ENCODE measurements around the gene CUL4A.

CUL4A gene

DNA sequence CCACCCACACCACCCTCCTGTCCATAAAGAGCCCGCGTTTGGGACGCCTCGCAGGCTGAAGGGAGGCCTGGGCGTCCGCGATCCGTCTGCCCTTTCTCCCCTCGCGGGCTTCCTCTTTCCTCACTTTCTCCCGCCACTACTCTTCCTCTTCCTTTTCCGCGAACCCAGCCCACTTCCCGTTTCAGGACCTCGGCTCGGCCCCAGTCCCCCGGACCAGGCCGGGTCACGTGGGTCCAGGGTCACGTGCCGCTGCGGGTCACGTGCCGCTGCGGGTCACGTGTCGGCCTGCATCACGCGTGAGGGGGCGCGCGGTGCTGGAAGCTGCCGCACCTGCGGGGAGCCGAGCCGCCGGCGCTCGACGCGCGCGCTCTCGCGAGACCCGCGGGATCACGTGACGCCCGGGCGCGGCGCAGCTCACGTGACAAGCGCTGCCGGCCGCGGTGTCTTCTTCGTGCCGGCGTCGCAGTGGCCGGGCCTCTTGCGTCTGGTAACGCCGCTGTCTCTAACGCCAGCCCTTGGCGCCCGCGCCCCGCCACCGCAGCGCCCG lies 87.5 kb downstream of the CUL4A start, which contains the start of gene LAMP1 (continued):
- no peak for TF ChIP-seq RBAK (tag by site-specific recombination; IDR thresholded peaks at IDR 0.05)
- TF ChIP-seq, protein P1, sequence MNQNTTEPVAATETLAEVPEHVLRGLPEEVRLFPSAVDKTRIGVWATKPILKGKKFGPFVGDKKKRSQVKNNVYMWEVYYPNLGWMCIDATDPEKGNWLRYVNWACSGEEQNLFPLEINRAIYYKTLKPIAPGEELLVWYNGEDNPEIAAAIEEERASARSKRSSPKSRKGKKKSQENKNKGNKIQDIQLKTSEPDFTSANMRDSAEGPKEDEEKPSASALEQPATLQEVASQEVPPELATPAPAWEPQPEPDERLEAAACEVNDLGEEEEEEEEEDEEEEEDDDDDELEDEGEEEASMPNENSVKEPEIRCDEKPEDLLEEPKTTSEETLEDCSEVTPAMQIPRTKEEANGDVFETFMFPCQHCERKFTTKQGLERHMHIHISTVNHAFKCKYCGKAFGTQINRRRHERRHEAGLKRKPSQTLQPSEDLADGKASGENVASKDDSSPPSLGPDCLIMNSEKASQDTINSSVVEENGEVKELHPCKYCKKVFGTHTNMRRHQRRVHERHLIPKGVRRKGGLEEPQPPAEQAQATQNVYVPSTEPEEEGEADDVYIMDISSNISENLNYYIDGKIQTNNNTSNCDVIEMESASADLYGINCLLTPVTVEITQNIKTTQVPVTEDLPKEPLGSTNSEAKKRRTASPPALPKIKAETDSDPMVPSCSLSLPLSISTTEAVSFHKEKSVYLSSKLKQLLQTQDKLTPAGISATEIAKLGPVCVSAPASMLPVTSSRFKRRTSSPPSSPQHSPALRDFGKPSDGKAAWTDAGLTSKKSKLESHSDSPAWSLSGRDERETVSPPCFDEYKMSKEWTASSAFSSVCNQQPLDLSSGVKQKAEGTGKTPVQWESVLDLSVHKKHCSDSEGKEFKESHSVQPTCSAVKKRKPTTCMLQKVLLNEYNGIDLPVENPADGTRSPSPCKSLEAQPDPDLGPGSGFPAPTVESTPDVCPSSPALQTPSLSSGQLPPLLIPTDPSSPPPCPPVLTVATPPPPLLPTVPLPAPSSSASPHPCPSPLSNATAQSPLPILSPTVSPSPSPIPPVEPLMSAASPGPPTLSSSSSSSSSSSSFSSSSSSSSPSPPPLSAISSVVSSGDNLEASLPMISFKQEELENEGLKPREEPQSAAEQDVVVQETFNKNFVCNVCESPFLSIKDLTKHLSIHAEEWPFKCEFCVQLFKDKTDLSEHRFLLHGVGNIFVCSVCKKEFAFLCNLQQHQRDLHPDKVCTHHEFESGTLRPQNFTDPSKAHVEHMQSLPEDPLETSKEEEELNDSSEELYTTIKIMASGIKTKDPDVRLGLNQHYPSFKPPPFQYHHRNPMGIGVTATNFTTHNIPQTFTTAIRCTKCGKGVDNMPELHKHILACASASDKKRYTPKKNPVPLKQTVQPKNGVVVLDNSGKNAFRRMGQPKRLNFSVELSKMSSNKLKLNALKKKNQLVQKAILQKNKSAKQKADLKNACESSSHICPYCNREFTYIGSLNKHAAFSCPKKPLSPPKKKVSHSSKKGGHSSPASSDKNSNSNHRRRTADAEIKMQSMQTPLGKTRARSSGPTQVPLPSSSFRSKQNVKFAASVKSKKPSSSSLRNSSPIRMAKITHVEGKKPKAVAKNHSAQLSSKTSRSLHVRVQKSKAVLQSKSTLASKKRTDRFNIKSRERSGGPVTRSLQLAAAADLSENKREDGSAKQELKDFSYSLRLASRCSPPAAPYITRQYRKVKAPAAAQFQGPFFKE (tag by site-specific recombination; IDR thresholded peaks at IDR 0.05; ENCODE audit: borderline replicate concordance) = no peak
- TF ChIP-seq ZNF654 (tag by site-specific recombination; IDR thresholded peaks at IDR 0.05; ENCODE audit: low read depth) = no peak
- TF ChIP-seq, protein P2, sequence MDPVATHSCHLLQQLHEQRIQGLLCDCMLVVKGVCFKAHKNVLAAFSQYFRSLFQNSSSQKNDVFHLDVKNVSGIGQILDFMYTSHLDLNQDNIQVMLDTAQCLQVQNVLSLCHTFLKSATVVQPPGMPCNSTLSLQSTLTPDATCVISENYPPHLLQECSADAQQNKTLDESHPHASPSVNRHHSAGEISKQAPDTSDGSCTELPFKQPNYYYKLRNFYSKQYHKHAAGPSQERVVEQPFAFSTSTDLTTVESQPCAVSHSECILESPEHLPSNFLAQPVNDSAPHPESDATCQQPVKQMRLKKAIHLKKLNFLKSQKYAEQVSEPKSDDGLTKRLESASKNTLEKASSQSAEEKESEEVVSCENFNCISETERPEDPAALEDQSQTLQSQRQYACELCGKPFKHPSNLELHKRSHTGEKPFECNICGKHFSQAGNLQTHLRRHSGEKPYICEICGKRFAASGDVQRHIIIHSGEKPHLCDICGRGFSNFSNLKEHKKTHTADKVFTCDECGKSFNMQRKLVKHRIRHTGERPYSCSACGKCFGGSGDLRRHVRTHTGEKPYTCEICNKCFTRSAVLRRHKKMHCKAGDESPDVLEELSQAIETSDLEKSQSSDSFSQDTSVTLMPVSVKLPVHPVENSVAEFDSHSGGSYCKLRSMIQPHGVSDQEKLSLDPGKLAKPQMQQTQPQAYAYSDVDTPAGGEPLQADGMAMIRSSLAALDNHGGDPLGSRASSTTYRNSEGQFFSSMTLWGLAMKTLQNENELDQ (tag by site-specific recombination; IDR thresholded peaks at IDR 0.05; ENCODE audit: low read depth) = no peak
- TF ChIP-seq, protein P3, sequence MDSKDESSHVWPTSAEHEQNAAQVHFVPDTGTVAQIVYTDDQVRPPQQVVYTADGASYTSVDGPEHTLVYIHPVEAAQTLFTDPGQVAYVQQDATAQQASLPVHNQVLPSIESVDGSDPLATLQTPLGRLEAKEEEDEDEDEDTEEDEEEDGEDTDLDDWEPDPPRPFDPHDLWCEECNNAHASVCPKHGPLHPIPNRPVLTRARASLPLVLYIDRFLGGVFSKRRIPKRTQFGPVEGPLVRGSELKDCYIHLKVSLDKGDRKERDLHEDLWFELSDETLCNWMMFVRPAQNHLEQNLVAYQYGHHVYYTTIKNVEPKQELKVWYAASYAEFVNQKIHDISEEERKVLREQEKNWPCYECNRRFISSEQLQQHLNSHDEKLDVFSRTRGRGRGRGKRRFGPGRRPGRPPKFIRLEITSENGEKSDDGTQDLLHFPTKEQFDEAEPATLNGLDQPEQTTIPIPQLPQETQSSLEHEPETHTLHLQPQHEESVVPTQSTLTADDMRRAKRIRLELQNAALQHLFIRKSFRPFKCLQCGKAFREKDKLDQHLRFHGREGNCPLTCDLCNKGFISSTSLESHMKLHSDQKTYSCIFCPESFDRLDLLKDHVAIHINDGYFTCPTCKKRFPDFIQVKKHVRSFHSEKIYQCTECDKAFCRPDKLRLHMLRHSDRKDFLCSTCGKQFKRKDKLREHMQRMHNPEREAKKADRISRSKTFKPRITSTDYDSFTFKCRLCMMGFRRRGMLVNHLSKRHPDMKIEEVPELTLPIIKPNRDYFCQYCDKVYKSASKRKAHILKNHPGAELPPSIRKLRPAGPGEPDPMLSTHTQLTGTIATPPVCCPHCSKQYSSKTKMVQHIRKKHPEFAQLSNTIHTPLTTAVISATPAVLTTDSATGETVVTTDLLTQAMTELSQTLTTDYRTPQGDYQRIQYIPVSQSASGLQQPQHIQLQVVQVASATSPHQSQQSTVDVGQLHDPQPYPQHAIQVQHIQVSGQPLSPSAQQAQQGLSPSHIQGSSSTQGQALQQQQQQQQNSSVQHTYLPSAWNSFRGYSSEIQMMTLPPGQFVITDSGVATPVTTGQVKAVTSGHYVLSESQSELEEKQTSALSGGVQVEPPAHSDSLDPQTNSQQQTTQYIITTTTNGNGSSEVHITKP (tag by site-specific recombination; IDR thresholded peaks at IDR 0.05) = no peak
- no peak for TF ChIP-seq ZNF311 (tag by site-specific recombination; IDR thresholded peaks at IDR 0.05; ENCODE audit: borderline replicate concordance)
- no peak for TF ChIP-seq ZNF274 (IDR thresholded peaks at IDR 0.05; ENCODE audit: low read length)
- no peak for TF ChIP-seq ZNF274 (tag by site-specific recombination; IDR thresholded peaks at IDR 0.05; ENCODE audit: borderline replicate concordance)
- TF ChIP-seq SALL2 (tag by site-specific recombination; IDR thresholded peaks at IDR 0.05; ENCODE audit: borderline replicate concordance) = peak; percentile 84; the same call in 1 of the 2 replicates
- TF ChIP-seq, protein P4, sequence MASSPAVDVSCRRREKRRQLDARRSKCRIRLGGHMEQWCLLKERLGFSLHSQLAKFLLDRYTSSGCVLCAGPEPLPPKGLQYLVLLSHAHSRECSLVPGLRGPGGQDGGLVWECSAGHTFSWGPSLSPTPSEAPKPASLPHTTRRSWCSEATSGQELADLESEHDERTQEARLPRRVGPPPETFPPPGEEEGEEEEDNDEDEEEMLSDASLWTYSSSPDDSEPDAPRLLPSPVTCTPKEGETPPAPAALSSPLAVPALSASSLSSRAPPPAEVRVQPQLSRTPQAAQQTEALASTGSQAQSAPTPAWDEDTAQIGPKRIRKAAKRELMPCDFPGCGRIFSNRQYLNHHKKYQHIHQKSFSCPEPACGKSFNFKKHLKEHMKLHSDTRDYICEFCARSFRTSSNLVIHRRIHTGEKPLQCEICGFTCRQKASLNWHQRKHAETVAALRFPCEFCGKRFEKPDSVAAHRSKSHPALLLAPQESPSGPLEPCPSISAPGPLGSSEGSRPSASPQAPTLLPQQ (tag by site-specific recombination; IDR thresholded peaks at IDR 0.05) = peak; percentile 86
- TF ChIP-seq ZNF394 (tag by site-specific recombination; IDR thresholded peaks at IDR 0.05; ENCODE audit: borderline replicate concordance) = peak; percentile 87
- TF ChIP-seq, protein P5, sequence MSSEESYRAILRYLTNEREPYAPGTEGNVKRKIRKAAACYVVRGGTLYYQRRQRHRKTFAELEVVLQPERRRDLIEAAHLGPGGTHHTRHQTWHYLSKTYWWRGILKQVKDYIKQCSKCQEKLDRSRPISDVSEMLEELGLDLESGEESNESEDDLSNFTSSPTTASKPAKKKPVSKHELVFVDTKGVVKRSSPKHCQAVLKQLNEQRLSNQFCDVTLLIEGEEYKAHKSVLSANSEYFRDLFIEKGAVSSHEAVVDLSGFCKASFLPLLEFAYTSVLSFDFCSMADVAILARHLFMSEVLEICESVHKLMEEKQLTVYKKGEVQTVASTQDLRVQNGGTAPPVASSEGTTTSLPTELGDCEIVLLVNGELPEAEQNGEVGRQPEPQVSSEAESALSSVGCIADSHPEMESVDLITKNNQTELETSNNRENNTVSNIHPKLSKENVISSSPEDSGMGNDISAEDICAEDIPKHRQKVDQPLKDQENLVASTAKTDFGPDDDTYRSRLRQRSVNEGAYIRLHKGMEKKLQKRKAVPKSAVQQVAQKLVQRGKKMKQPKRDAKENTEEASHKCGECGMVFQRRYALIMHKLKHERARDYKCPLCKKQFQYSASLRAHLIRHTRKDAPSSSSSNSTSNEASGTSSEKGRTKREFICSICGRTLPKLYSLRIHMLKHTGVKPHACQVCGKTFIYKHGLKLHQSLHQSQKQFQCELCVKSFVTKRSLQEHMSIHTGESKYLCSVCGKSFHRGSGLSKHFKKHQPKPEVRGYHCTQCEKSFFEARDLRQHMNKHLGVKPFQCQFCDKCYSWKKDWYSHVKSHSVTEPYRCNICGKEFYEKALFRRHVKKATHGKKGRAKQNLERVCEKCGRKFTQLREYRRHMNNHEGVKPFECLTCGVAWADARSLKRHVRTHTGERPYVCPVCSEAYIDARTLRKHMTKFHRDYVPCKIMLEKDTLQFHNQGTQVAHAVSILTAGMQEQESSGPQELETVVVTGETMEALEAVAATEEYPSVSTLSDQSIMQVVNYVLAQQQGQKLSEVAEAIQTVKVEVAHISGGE (tag by site-specific recombination; conservative IDR thresholded peaks at IDR 0.05; ENCODE audit: low read depth) = peak; percentile 69
- TF ChIP-seq MYNN (tag by site-specific recombination; IDR thresholded peaks at IDR 0.05; ENCODE audit: borderline replicate concordance) = peak; percentile 78
- 0 out of 2 replicates have a peak, but pooled peaks have one; percentile 36 for TF ChIP-seq ZNF701 (tag by site-specific recombination; IDR thresholded peaks at IDR 0.05)
- TF ChIP-seq ZNF248 (tag by site-specific recombination; IDR thresholded peaks at IDR 0.05) = no peak
- TF ChIP-seq ZBTB20 (tag by site-specific recombination; IDR thresholded peaks at IDR 0.05) = peak; percentile 60; the same call in 1 of the 2 replicates
- peak; percentile 88 for TF ChIP-seq YY1 (tag by site-specific recombination; IDR thresholded peaks at IDR 0.05)
- TF ChIP-seq ZNF155 (tag by site-specific recombination; IDR thresholded peaks at IDR 0.05) = no peak
- TF ChIP-seq ZNF404 (tag by site-specific recombination; IDR thresholded peaks at IDR 0.05) = no peak
- peak; percentile 99 for TF ChIP-seq ZNF324 (tag by site-specific recombination; IDR thresholded peaks at IDR 0.05)
- TF ChIP-seq ZNF658 (tag by site-specific recombination; IDR thresholded peaks at IDR 0.05) = peak; percentile 82; the same call in 1 of the 2 replicates
